Left forelimb (tissue), 1 donor: Measurements from ENCODE around the gene FRMD1.

ENCODE experiments used
- DNase-seq: peaks from one replicate; pipeline ENCODE4 v3.0.0-alpha.2; 2018; ENCODE audit warnings: low spot score

FRMD1 gene

DNA sequence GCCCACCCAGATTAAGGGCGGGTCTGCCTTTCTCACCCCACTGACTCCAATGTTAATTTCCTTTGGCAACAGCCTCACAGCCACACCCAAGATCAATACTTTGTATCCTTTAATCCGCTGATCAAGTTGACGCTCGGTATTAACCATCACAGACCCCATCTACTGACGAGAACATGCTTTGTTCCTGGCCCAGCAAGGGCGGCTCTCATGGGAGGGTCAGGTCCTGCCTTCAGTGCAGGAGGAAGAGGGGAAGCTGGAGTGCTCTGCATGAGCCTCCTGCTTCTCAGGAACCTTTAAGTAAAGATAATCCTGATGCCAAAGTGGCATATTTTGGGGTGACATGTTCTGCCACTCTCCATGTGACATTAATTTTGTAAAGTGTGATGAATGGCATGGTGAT is 73.2 kb downstream of the FRMD1 start:
- no peak for DNase-seq

DNA sequence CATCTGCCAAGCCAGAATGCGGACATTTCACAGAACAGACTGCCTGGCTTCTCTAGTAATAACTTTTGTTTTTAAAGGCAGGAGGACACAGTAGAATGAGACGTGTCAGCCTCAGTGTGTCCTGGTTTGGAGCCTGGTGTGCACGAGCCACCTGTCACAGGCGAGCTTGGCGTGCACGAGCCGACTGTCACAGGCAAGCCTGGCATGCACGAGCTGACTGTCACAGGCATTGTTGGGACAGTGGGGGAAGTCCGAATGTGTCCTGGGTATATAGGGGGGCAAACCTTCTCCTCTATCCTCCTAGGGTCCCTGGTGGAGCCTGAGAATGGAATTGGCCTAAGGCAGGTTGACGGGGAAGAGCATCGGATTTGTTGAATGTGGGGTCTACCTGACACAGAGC is 74.1 kb downstream of the FRMD1 start:
- no peak for DNase-seq

DNA sequence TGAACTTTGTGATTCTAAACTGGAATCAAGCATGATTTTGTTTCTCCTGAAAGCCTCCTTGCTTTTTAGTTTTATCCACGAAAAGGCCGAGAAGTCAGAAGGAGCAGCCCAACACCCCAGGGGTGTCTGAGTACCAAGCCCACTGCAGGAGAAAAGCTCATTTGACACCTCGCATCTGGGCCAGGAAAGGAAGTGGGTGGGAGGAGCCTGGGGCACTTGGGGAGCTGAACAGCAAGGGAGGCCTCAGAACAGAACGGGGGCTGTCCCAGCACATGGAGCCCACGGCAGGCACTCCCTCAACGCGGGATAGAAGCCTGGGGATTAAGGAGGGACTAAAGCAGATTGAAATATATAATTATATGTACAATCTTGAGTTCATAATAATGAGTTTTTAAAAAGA is 75.0 kb downstream of the FRMD1 start:
- DNase-seq, result no peak
